GM23248 (cell line): ENCODE data around the gene KLRC3. TPM values are rescaled to one million over a fixed set of nuclear protein-coding genes. Genes with fewer than 3 reads are reported as not detected.
"Not testable (repeated sequence)": the region's sequence is repeated elsewhere in the genome, so short reads cannot be mapped to it uniquely, and the experiment has no call there.

Experiments used
- DNase-seq: peaks from one replicate; pipeline ENCODE4 v3.0.0-alpha.2; 2015
- H2AFZ ChIP-seq: fragments of 200-600 bp; sonication (generic); 2 replicates; pipeline ENCODE4 v1.6.1; 2016; ENCODE audit warnings: antibody characterized with exemption
- H3F3A ChIP-seq: fragments of 200-600 bp; sonication (generic); 2 replicates; pipeline ENCODE4 v1.6.1; 2016; ENCODE audit warnings: mild to moderate bottlenecking, antibody characterized with exemption, mixed run types; ENCODE audit not compliant: insufficient read depth
- H3K27ac ChIP-seq: fragments of 200-600 bp; sonication (generic); 2 replicates; pipeline ENCODE4 v1.5.1; 2016; ENCODE audit warnings: mild to moderate bottlenecking
- H3K27me3 ChIP-seq: fragments of 200-600 bp; sonication (generic); replicated peaks from 2 replicates; pipeline ENCODE4 v1.6.1; 2016; ENCODE audit warnings: mild to moderate bottlenecking; ENCODE audit not compliant: insufficient read depth
- H3K36me3 ChIP-seq: fragments of 200-600 bp; sonication (generic); 2 replicates; pipeline ENCODE4 v1.6.1; 2016; ENCODE audit warnings: low read depth, mild to moderate bottlenecking
- H3K4me1 ChIP-seq: fragments of 200-600 bp; sonication (generic); 2 replicates; pipeline ENCODE4 v1.6.1; 2016; ENCODE audit warnings: mild to moderate bottlenecking; ENCODE audit not compliant: insufficient read depth
- H3K4me2 ChIP-seq: fragments of 200-600 bp; sonication (generic); one replicate; pipeline ENCODE4 v1.6.1; 2016; ENCODE audit warnings: mild to moderate bottlenecking; ENCODE audit not compliant: unreplicated experiment
- H3K4me3 ChIP-seq: fragments of 200-600 bp; sonication (generic); 2 replicates; pipeline ENCODE4 v1.5.1; 2016; ENCODE audit warnings: mild to moderate bottlenecking
- H3K79me2 ChIP-seq: fragments of 200-600 bp; sonication (generic); 2 replicates; pipeline ENCODE4 v1.6.1; 2016; ENCODE audit warnings: mild to moderate bottlenecking; ENCODE audit not compliant: insufficient read depth
- H3K9ac ChIP-seq: fragments of 200-600 bp; sonication (generic); 2 replicates; pipeline ENCODE4 v1.6.1; 2016; ENCODE audit warnings: mild to moderate bottlenecking
- H3K9me2 ChIP-seq: fragments of 200-600 bp; sonication (generic); 2 replicates; pipeline ENCODE4 v1.6.1; 2016; ENCODE audit warnings: mixed run types, mild to moderate bottlenecking, moderate library complexity; ENCODE audit not compliant: insufficient read depth
- H3K9me3 ChIP-seq: fragments of 200-600 bp; sonication (generic); one replicate; pipeline ENCODE4 v1.6.1; 2017; ENCODE audit warnings: low read depth
- H4K20me1 ChIP-seq: fragments of 200-600 bp; sonication (generic); 2 replicates; pipeline ENCODE4 v1.6.0; 2016; ENCODE audit not compliant: insufficient read depth
- EZH2 ChIP-seq: fragments of 200-600 bp; sonication (generic); IDR thresholded peaks from 2 replicates; pipeline ENCODE4 v1.6.1; 2018; ENCODE audit warnings: antibody characterized with exemption, mild to moderate bottlenecking; ENCODE audit not compliant: insufficient read depth, poor library complexity, severe bottlenecking
- EZH2phosphoT487 ChIP-seq: fragments of 200-600 bp; sonication (generic); IDR thresholded peaks from 2 replicates; pipeline ENCODE4 v1.6.1; 2018; ENCODE audit warnings: antibody characterized with exemption, moderate library complexity, mild to moderate bottlenecking, low read depth; ENCODE audit not compliant: insufficient read depth
- WGBS, 2 experiments: methylation state at CpG; one replicate each; pipeline ENCODE4 v1.1.6; 2015 to 2017; ENCODE audit warnings: low lambda C conversion rate in 2 of 2, low coverage in 1 of 2; ENCODE audit errors: missing lambda C conversion rate in 2 of 2; 5-methylcytosine and 5-hydroxymethylcytosine counted together
- in situ Hi-C: fragments of 300-500 bp; cut with MboI; formaldehyde crosslinking; loops from 2 replicates; pipeline ENCODE4 v1.15.0; 2020
- polyA plus RNA-seq: library from polyadenylated mRNA; unstranded; fragments of >200 nt; fragmentation: Nextera tagmentation; extraction: Ambion mirVana; gene quantifications from 2 replicates; pipeline ENCODE4 v1.2.1, GENCODE V29; 2016
- total RNA-seq: library from RNA; depleted of rRNA; stranded (reverse); fragments of >200 nt; shearing (Covaris generic); gene quantifications from 2 replicates; pipeline ENCODE4 v1.2.3, GENCODE V29; 2014

Gene KLRC3
- total and polyA plus RNA-seq, 2 experiments from 2014 or later = not detected

DNA sequence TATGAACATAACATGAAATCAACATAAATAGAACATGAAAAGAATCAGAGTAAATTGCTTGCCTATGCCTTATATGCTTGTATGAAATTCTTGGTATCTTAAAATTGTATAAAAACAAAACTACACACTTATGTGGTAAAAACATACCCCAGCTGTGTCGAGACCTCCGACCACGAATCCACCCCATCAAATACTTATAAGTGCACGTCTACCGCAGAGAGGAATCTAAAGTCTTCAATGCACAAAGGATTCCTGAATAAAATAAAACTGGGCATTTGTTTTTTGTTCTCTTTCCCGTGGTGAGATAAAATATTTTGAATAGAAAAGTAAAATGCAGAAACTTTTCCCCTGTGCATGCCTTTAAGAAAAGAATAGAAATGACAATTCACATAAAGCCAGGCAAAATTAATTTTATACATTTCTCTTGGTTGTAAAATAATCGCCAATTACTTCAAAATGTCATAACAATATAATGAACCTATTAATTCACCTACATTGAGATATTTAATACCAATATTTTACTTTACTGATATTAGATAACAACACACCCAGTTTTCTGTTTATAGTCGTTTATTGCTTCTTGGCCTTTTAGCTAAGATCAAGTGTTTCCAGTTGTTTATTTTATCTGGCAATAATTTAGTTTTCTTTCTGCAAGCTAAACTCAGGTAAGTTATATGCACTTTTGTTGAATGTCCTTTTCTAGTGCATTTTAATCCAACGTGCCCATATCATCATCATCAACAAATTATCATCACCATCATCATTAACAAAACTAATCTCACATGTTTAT lies 31.6 kb downstream of the KLRC3 start:
- H3K9me2 ChIP-seq = no peaks in the 10 kb centered on the region
- no peak overlapping the region for H3K4me2 ChIP-seq
- no peak overlapping the region for H2AFZ ChIP-seq
- no peak overlapping the region for H3K9ac ChIP-seq
- H3K4me1 ChIP-seq = peaks cover 28% of the 10 kb centered on the region
- WGBS, 2 experiments = 77 to 79% methylated on average over 9 of the region's 9 CpGs
- no peaks in the 10 kb centered on the region for H3K79me2 ChIP-seq
- no peaks in the 10 kb centered on the region for H3K36me3 ChIP-seq
- no peak for DNase-seq
- 0 out of 2 replicates have a peak, but pooled peaks cover 9% of the 10 kb centered on the region for H3F3A ChIP-seq
- in situ Hi-C loops = no loop called here
- H3K27me3 ChIP-seq = no peaks in the 10 kb centered on the region
- H3K27ac ChIP-seq = no peak overlapping the region
- H3K4me3 ChIP-seq = no peak overlapping the region
- TF ChIP-seq EZH2 (no peak), EZH2phosphoT487 (no peak)
- no peaks in the 10 kb centered on the region for H4K20me1 ChIP-seq
- no peaks in the 10 kb centered on the region for H3K9me3 ChIP-seq

DNA sequence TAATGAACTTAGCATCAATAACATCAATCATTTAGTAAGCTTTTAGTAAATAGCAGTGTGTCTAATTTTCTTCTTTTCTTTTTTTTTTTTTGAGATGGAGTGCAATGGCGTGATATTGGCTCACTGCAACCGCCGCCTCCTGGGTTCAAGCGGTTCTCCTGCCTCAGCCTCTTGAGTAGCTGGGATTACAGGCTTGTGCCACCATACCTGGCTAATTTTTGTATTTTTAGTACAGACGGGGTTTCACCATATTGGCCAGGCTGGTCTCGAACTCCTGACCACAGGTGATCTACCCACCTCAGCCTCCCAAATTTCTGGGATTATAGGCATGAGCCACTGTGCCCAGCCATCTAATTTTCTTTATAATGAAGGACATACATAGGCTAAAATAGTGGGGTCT lies 32.9 kb downstream of the KLRC3 start:
- H3K4me3 ChIP-seq, H3K27me3 ChIP-seq, DNase-seq, in situ Hi-C loops, H3K9me3 ChIP-seq, H3K27ac ChIP-seq, H3K9ac ChIP-seq, H4K20me1 ChIP-seq, H3K9me2 ChIP-seq, H3K4me2 ChIP-seq, H3K79me2 ChIP-seq, H3F3A ChIP-seq, H3K36me3 ChIP-seq, H2AFZ ChIP-seq: not testable (repeated sequence)
- peaks cover 21% of the 10 kb centered on the region for H3K4me1 ChIP-seq
- 85 to 93% methylated on average over 6 of the region's 6 CpGs for WGBS, 2 experiments

DNA sequence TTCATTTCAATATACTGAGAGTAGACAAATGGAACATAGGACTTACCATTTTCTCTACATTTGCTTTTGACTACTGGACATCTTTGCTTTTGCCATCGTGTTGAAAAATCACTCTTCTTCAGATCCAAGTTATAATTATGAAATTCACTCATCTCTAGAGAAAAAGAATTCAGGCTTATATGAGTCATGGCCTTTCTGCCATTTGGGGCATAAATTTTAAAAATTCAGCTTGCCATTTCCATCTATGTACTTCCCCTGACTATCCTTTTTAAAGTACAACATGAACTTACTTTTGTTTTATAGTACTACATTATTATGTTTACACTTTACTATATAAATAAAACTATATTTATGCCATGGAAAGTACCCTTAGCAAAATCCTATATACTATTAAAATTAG lies 33.5 kb downstream of the KLRC3 start:
- H3K4me2 ChIP-seq = no peak overlapping the region
- in situ Hi-C loops = no loop called here
- no peaks in the 10 kb centered on the region for H4K20me1 ChIP-seq
- no peak for DNase-seq
- H3K9me2 ChIP-seq = no peaks in the 10 kb centered on the region
- H3K4me3 ChIP-seq = no peak overlapping the region
- H3K9me3 ChIP-seq = no peaks in the 10 kb centered on the region
- 18 to 22% methylated on average over 1 of the region's 1 CpG for WGBS, 2 experiments
- H3K79me2 ChIP-seq = no peaks in the 10 kb centered on the region
- TF ChIP-seq EZH2phosphoT487 (no peak), EZH2 (no peak)
- H3K4me1 ChIP-seq = peaks cover 15% of the 10 kb centered on the region
- no peak overlapping the region for H3K27ac ChIP-seq
- H3K9ac ChIP-seq = no peak overlapping the region
- H3F3A ChIP-seq = 0 out of 2 replicates have a peak, but pooled peaks cover 9% of the 10 kb centered on the region
- H3K36me3 ChIP-seq = no peaks in the 10 kb centered on the region
- no peak overlapping the region for H2AFZ ChIP-seq
- no peaks in the 10 kb centered on the region for H3K27me3 ChIP-seq

DNA sequence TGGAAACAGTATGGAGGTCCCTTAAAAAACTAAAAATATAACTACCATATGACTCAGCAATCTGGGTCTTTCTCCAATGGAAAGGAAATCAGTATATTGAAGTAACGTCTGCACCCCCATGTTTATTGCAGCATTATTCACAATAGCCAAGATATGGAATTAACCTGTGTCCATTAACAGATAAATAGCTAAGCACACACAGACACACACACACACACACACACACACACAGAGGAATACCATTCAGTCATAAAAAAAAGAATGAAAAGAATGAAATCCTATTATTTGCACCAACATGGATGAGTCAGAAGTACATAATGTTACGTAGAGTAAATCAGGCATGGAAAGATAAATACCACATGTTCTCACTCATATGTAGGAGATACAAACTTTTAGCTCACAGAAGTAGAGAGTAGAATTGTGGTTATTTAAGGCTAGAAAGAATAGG lies 35.2 kb downstream of the KLRC3 start:
- H3K4me3 ChIP-seq = no peak overlapping the region
- no peaks in the 10 kb centered on the region for H3K27me3 ChIP-seq
- in situ Hi-C loops = no loop called here
- H3K9ac ChIP-seq = no peak overlapping the region
- peak; percentile 73 for DNase-seq
- H3K36me3 ChIP-seq = no peaks in the 10 kb centered on the region
- 0 out of 2 replicates have a peak, but pooled peaks cover 9% of the 10 kb centered on the region for H3F3A ChIP-seq
- H3K9me3 ChIP-seq = no peaks in the 10 kb centered on the region
- no peak for TF ChIP-seq EZH2phosphoT487
- no peak for TF ChIP-seq EZH2
- no peak overlapping the region for H3K27ac ChIP-seq
- H3K9me2 ChIP-seq = no peaks in the 10 kb centered on the region
- no peaks in the 10 kb centered on the region for H4K20me1 ChIP-seq
- no peak overlapping the region for H3K4me2 ChIP-seq
- H3K79me2 ChIP-seq = no peaks in the 10 kb centered on the region
- 11% methylated on average over 2 of the region's 2 CpGs for WGBS, 2 experiments
- peaks cover 11% of the 10 kb centered on the region; the same call in 1 of the 2 replicates for H3K4me1 ChIP-seq
- H2AFZ ChIP-seq = no peak overlapping the region
